Adrenal gland (tissue), 12 donors: ENCODE data around the gene LILRA6. TPM values are rescaled to one million over a fixed set of nuclear protein-coding genes. Genes with fewer than 3 reads are reported as not detected.
"Not testable (repeated sequence)": the region's sequence is repeated elsewhere in the genome, so short reads cannot be mapped to it uniquely, and the experiment has no call there.

ENCODE experiments used
- DNase-seq, 7 donors: peaks; one replicate each; pipeline ENCODE4 v3.0.0-alpha.2; 2019 to 2020
- H3K27ac ChIP-seq, 5 donors: fragments of 200-600 bp; sonication (generic) in 4 of 5; 1 replicate in 3 of 5; 2 replicates in 2 of 5; pipeline versions ENCODE4 v1.5.1 to v1.8.0; 2016 to 2020; ENCODE audit warnings: mild to moderate bottlenecking in 1 of 5
- H3K27me3 ChIP-seq: fragments of 200-600 bp; 2 replicates; pipeline ENCODE4 v1.8.0; 2021
- H3K36me3 ChIP-seq, 2 donors: fragments of 200-600 bp; replicated peaks in 1 of 2; 1 replicate in 1 of 2; 2 replicates in 1 of 2; pipeline versions ENCODE4 v1.5.1 to v1.8.0; 2018 to 2022
- H3K4me1 ChIP-seq, 2 donors: fragments of 200-600 bp; replicated peaks in 1 of 2; 1 replicate in 1 of 2; 2 replicates in 1 of 2; pipeline versions ENCODE4 v1.5.1 to v1.8.0; 2018 to 2021
- H3K4me3 ChIP-seq, 4 donors: fragments of 200-600 bp; sonication (generic) in 3 of 4; one replicate each; pipeline ENCODE4 v1.5.1; 2016 to 2018
- H3K9me3 ChIP-seq, 3 donors: fragments of 200-600 bp; sonication (generic) in 1 of 3; replicated peaks in 1 of 3; 1 replicate in 2 of 3; 2 replicates in 1 of 3; pipeline versions ENCODE4 v1.5.1 to v1.8.0; 2016 to 2021
- POLR2A ChIP-seq, 2 donors: fragments of 450-650 bp; IDR thresholded peaks; one replicate each; pipeline ENCODE4 v1.6.1; 2017; ENCODE audit warnings: antibody characterized with exemption in 2 of 2, mild to moderate bottlenecking in 2 of 2, moderate library complexity in 1 of 2
- WGBS, 4 donors: extraction: QIAGEN DNeasy Blood & Tissue Kit in 2 of 4; methylation state at CpG; one replicate each; pipeline versions ENCODE4 v1.1.5 to v1.1.7; 2013 to 2017; 5-methylcytosine and 5-hydroxymethylcytosine counted together
- intact Hi-C, 2 donors: fragments of 100-400 bp; cut with DNase I; formaldehyde crosslinking; loops; one replicate each; pipeline versions ENCODE4 v1.14.1 to v1.15.0; 2022 to 2023
- polyA plus RNA-seq, 3 donors: library from polyadenylated mRNA; stranded (reverse); fragments of 200-250 nt in 2 of 3; fragments of 350-450 nt in 1 of 3; fragmentation: Illumina TruSeq in 1 of 3; extraction: RNeasy Lipid Tissue Mini Kit (QIAGEN cat#74804) in 1 of 3; gene quantifications; one replicate each; pipeline ENCODE4 v1.2.3, GENCODE V29; 2013 to 2014
- total RNA-seq, 9 donors: library from RNA; depleted of rRNA in 4 of 9; stranded (reverse); fragments of >200 nt in 4 of 9; fragments of 120-200 nt in 1 of 9; fragmentation: NEBNext Ultra II Directional in 1 of 9; extraction: Animal tissue kit (Norgen Biotek cat#: 25700) in 1 of 9; gene quantifications; one replicate each; pipeline versions ENCODE4 v1.1.0 to v1.2.4, GENCODE V29; 2013 to 2023
- TF ChIP-seq, protein P1 (sequence below), 6 experiments: fragments of 450-650 bp in 4 of 6; fragments of 200-600 bp in 2 of 6; sonication (generic) in 1 of 6; IDR thresholded peaks; 1 replicate in 5 of 6; 2 replicates in 1 of 6; pipeline versions ENCODE4 v1.5.1 to v1.8.0; 2016 to 2021; ENCODE audit warnings: antibody characterized with exemption in 6 of 6, mild to moderate bottlenecking in 2 of 6, moderate library complexity in 1 of 6
- donor health status: healthy with polysubstance abuse.
- donor health status: Bipolar disorder and iron deficiency.
- donor health status: DM: yes; HTN: yes; CAD: no.
- donor health status: DM: no; HTN: no; CAD: no.
- donor health status: DM: no; HTN: no; CAD: no.
- donor health status: DM: yes; HTN: yes; CAD: no.

The LILRA6 gene
- total and polyA plus RNA-seq, 12 donors = 0.30 to 9.3 (median 4.8) TPM

DNA sequence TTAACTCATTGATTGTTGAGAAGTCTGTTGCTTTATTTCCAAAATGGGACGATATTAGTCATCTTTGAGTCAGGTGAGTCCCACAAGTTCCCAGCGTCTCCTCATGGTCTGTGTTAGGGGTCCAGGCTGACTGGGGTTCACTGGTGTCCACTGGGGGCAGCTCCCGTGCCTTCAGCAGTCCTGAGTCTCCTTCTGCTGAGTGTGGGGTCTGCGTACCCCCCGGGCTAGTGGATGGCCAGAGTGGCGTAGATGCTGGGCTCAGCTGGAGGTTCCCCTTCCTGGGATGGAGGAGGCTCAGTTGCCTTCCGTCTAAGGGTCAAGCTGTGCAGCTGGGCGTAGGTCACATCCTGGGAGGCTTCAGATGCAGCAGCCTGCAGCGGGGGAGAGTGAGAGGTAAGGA, 25.7 kb downstream of the LILRA6 start:
- no peaks in the 10 kb centered on the region for H3K4me1 ChIP-seq
- 82 to 88% (median 85%) methylated on average over 3 to 9 of the region's 9 CpGs for WGBS, 4 donors
- peak in 1 of 7 donors; percentile 7 for DNase-seq
- H3K27me3 ChIP-seq = no peaks in the 10 kb centered on the region
- H3K4me3 ChIP-seq = no peak overlapping the region
- H3K9me3 ChIP-seq = no peaks in the 10 kb centered on the region
- no peaks in the 10 kb centered on the region for H3K36me3 ChIP-seq
- intact Hi-C loops = no loop called here
- TF ChIP-seq, protein P1, sequence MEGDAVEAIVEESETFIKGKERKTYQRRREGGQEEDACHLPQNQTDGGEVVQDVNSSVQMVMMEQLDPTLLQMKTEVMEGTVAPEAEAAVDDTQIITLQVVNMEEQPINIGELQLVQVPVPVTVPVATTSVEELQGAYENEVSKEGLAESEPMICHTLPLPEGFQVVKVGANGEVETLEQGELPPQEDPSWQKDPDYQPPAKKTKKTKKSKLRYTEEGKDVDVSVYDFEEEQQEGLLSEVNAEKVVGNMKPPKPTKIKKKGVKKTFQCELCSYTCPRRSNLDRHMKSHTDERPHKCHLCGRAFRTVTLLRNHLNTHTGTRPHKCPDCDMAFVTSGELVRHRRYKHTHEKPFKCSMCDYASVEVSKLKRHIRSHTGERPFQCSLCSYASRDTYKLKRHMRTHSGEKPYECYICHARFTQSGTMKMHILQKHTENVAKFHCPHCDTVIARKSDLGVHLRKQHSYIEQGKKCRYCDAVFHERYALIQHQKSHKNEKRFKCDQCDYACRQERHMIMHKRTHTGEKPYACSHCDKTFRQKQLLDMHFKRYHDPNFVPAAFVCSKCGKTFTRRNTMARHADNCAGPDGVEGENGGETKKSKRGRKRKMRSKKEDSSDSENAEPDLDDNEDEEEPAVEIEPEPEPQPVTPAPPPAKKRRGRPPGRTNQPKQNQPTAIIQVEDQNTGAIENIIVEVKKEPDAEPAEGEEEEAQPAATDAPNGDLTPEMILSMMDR (IDR thresholded peaks at IDR 0.05) = no peak
- no peak for TF ChIP-seq POLR2A (IDR thresholded peaks at IDR 0.05)
- no peak overlapping the region for H3K27ac ChIP-seq

DNA sequence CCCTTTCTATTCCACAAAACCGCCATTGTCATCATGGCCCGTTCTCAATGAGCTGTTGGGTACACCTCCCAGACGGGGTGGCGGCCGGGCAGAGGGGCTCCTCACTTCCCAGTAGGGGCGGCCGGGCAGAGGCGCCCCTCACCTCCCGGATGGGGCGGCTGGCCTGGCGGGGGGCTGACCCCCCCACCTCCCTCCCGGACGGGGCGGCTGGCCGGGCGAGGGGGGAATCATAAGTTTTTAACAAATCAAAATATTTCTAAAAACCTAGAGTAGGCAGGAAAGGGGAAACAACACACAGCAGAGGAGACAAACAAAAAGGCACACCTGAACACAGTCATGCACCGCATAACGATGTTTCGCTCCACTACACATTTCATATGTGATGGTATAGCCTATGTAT, 27.9 kb downstream of the LILRA6 start:
- H3K9me3 ChIP-seq, intact Hi-C loops, H3K36me3 ChIP-seq, H3K27ac ChIP-seq, H3K27me3 ChIP-seq, H3K4me3 ChIP-seq, DNase-seq: not testable (repeated sequence)
- H3K4me1 ChIP-seq = peaks cover 10 to 11% of the 10 kb centered on the region in 2 donors
- WGBS, 4 donors = 90 to 97% (median 93%) methylated on average over 5 to 14 of the region's 19 CpGs

DNA sequence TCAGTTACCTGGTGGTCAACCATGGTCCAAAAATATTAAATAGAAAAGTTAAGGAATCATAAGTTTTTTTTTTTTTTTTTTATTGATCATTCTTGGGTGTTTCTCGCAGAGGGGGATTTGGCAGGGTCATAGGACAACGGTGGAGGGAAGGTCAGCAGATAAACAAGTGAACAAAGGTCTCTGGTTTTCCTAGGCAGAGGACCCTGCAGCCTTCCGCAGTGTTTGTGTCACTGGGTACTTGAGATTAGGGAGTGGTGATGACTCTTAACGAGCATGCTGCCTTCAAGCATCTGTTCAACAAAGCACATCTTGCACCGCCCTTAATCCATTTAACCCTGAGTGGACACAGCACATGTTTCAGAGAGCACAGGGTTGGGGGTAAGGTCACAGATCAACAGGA, 28.4 kb downstream of the LILRA6 start:
- intact Hi-C loops, H3K36me3 ChIP-seq, H3K9me3 ChIP-seq, H3K4me3 ChIP-seq, H3K27me3 ChIP-seq, DNase-seq, H3K27ac ChIP-seq: not testable (repeated sequence)
- WGBS, 4 donors = 65 to 79% (median 67%) methylated on average over 4 to 5 of the region's 5 CpGs
- H3K4me1 ChIP-seq = peaks cover 15 to 16% of the 10 kb centered on the region in 2 donors

DNA sequence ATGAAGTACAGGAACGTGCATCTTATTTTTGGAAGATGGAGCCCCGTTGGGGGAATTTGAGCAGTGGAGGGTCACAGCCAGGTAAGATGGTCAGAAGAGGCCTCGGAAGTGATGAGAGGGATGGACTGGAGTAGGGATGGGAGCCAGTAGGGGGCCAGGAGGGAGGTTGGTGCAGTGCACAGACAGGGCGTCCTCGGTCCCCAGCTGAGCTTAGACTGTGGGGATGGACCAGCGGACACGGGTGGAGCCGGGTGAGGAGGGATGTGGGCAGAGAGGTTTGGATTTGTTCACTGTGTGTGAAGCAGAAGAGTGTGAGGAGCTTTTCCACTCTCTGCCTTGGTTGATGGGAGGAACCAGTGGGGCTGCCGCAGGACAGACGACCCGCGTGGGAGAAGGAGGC, 31.4 kb downstream of the LILRA6 start:
- no peaks in the 10 kb centered on the region for H3K9me3 ChIP-seq
- WGBS, 4 donors = 83 to 91% (median 87%) methylated on average over 12 of the region's 12 CpGs
- H3K4me1 ChIP-seq = peaks cover 41 to 44% of the 10 kb centered on the region in 2 donors
- peaks cover 0 to 21% of the 10 kb centered on the region in 2 donors for H3K36me3 ChIP-seq
- H3K27ac ChIP-seq = peak overlapping the region in 1 of 5 donors; percentile 100
- H3K27me3 ChIP-seq = no peaks in the 10 kb centered on the region
- intact Hi-C loops = no loop called here
- H3K4me3 ChIP-seq = no peak overlapping the region
- peak in 1 of 7 donors; percentile 19 for DNase-seq
- TF ChIP-seq, protein P1 (IDR thresholded peaks at IDR 0.05) = peak in 1 of 6 experiments; percentile 8
- no peak for TF ChIP-seq POLR2A (IDR thresholded peaks at IDR 0.05)

DNA sequence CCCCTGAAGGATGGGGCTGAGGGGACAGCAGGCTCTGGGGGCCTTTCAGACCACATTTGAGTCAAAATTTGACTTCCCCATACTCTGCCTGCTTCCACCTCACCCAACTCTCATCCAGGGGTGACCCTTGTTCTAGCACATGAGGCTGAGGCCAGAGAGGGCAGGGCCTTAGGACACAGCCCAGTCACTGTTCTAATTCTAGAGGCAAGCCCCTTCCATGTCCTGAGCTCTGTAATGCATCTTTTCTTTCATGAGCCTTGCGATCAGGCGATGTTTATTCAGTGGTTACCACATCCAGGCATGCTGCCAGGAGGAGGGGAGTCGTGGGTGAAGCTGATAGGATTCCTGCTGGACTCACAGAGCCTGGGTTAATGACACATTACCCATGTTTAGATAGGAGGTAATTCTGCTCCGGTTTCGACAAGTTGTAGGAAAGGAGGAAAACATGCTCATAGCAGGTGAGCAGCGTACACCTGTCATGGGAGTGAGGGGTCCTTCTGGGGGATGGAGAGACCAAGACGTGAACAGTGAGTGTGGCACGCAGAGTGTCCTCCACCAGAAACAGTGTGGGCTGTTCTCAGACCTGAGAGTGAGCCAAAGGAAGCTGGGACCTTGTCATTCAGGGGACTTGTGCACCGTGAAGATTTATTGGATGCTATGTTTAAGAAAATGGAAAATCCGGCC, 32.6 kb downstream of the LILRA6 start:
- Histone ChIP-seq H3K9me3 (no peaks in the 10 kb centered on the region), H3K36me3 (peaks cover 0 to 34% of the 10 kb centered on the region in 2 donors), H3K27me3 (no peaks in the 10 kb centered on the region), H3K27ac (peak overlapping the region; percentile 82 to 100 (median 95)), H3K4me3 (peak overlapping the region in 1 of 4 donors; percentile 13), H3K4me1 (peaks cover 41 to 57% of the 10 kb centered on the region in 2 donors)
- 15 to 24% (median 19%) methylated on average over 10 of the region's 10 CpGs for WGBS, 4 donors
- DNase-seq = peak; percentile 90 to 99 (median 98)
- intact Hi-C loops = no loop called here
- TF ChIP-seq, protein P1 (IDR thresholded peaks at IDR 0.05) = no peak
- peak in 1 of 2 donors; percentile 82 for TF ChIP-seq POLR2A (IDR thresholded peaks at IDR 0.05)
